K562 (cell line): ENCODE results near the gene NEURL1.

Experiments used
- CTCF ChIP-seq, 3 experiments: IDR thresholded peaks in 2 of 3; conservative IDR thresholded peaks in 1 of 3; 2 replicates each; pipeline ENCODE4 v1.5.1; 2011 to 2012; ENCODE audit warnings: low read length in 3 of 3, mild to moderate bottlenecking in 3 of 3, control low read depth in 2 of 3, improper control_type of control experiment in 1 of 3, inconsistent platforms in 1 of 3, low read depth in 1 of 3, mixed read lengths in 1 of 3, moderate library complexity in 1 of 3; ENCODE audit not compliant: insufficient read depth in 2 of 3
- ESRRA ChIP-seq: fragments of 450-650 bp; IDR thresholded peaks from 2 replicates; pipeline ENCODE4 v1.6.1; 2014; ENCODE audit warnings: low read depth, mild to moderate bottlenecking, moderate library complexity, borderline replicate concordance
- MAX ChIP-seq: sonication (generic); formaldehyde crosslinking; IDR thresholded peaks from 2 replicates; pipeline ENCODE4 v1.9.0; 2022; ENCODE audit warnings: mild to moderate bottlenecking, missing genetic modification reagents
- NBN ChIP-seq: fragments of 450-650 bp; IDR thresholded peaks from 2 replicates; pipeline ENCODE4 v1.6.1; 2016; ENCODE audit warnings: low read depth, mild to moderate bottlenecking
- NR2C2 ChIP-seq, 2 experiments: fragments of 200-800 bp in 1 of 2; sonication (Bioruptor generic) in 1 of 2; sonication (generic) in 1 of 2; formaldehyde crosslinking in 1 of 2; IDR thresholded peaks; 2 replicates each; pipeline versions ENCODE4 v1.6.1 to v1.8.0; 2016 to 2022; ENCODE audit warnings: mild to moderate bottlenecking in 1 of 2, missing compliant biosample characterization in 1 of 2, missing genetic modification characterization in 1 of 2, missing genetic modification reagents in 1 of 2

- no peak for TF ChIP-seq NBN
- no peak for TF ChIP-seq ESRRA
- no peak for TF ChIP-seq CTCF (IDR thresholded peaks at IDR 0.05 in 2 of 3, conservative IDR thresholded peaks at IDR 0.05 in 1 of 3; ENCODE audit: insufficient read depth in 2 of 3, low read depth in 1 of 3, low read length in 3 of 3)
- no peak for TF ChIP-seq NR2C2 (CRISPR knock-in tag; IDR thresholded peaks at IDR 0.05)
- no peak for TF ChIP-seq NR2C2 (tag; IDR thresholded peaks at IDR 0.05)
- TF ChIP-seq MAX, result no peak
Observed at GRCh38 chr10:103445366-103445765, 48.1 kb upstream of the NEURL1 start.
